MCF 10A (cell line): Measurements from ENCODE around the gene P2RX2. TPM values are rescaled to one million over a fixed set of nuclear protein-coding genes. Genes with fewer than 3 reads are reported as not detected.

Source experiments
- BruUV-seq: library from RNA; stranded (reverse); fragments of 400-500 nt; replicated peaks from 2 replicates; lab custom pipeline; 2021; lab: Mats Ljungman, UMichigan
- CTCF ChIA-PET: fragments of 300-600 bp; sonication (Branson Sonifier 250); formaldehyde crosslinking; extraction: SDS; loops from one replicate; lab custom pipeline; 2021; ENCODE audit warnings: antibody characterized with exemption, inconsistent platforms; lab: Yijun Ruan, JAX
- POLR2A ChIA-PET: fragments of 300-600, 350-650 bp; sonication (Branson Sonifier 250); formaldehyde crosslinking; extraction: SDS; loops from one replicate; lab custom pipeline; 2020; ENCODE audit warnings: antibody characterized with exemption, inconsistent platforms; lab: Yijun Ruan, JAX
- DNase-seq: peaks from one replicate; pipeline ENCODE4 v3.0.0-alpha.2; 2018; ENCODE audit not compliant: unreplicated experiment
- H3K27ac Mint-ChIP-seq: one replicate; pipeline ENCODE4 v1.8.0; 2022; ENCODE audit warnings: mild to moderate bottlenecking, low read depth, mixed read lengths; ENCODE audit not compliant: unreplicated experiment
- H3K27me3 Mint-ChIP-seq: one replicate; pipeline ENCODE4 v1.8.0; 2022; ENCODE audit warnings: mixed read lengths; ENCODE audit not compliant: insufficient read depth, unreplicated experiment
- H3K36me3 Mint-ChIP-seq: one replicate; pipeline ENCODE4 v1.8.0; 2022; ENCODE audit warnings: mild to moderate bottlenecking, moderate library complexity, mixed read lengths; ENCODE audit not compliant: insufficient read depth, unreplicated experiment
- H3K4me1 Mint-ChIP-seq: one replicate; pipeline ENCODE4 v1.8.0; 2022; ENCODE audit warnings: mixed read lengths; ENCODE audit not compliant: insufficient read depth, unreplicated experiment
- H3K4me3 Mint-ChIP-seq: one replicate; pipeline ENCODE4 v1.8.0; 2022; ENCODE audit warnings: mild to moderate bottlenecking, moderate library complexity, mixed read lengths; ENCODE audit not compliant: unreplicated experiment
- H3K9me3 Mint-ChIP-seq: one replicate; pipeline ENCODE4 v1.8.0; 2022; ENCODE audit warnings: mixed read lengths; ENCODE audit not compliant: unreplicated experiment
- CTCF ChIP-seq: fragments of 200-600 bp; IDR thresholded peaks from one replicate; pipeline ENCODE4 v1.8.0; 2022; ENCODE audit warnings: antibody characterized with exemption, mild to moderate bottlenecking; ENCODE audit not compliant: unreplicated experiment
- intact Hi-C: fragments of 100-400 bp; cut with micrococcal nuclease; formaldehyde crosslinking; loops from 2 replicates; pipeline ENCODE4 v1.14.1; 2022
- total RNA-seq: library from RNA; stranded (reverse); gene quantifications from 2 replicates; pipeline ENCODE4 v1.2.3, GENCODE V29; 2022

Gene P2RX2
- total RNA-seq, 1 experiment from 2014 or later = not detected

GRCh38 chr12:132631666-132632065, 13.1 kb downstream of the P2RX2 start:
- Mint-ChIP-seq H3K4me1 (no peaks in the 10 kb centered on the region), H3K27me3 (no peaks in the 10 kb centered on the region), H3K4me3 (no peak overlapping the region), H3K27ac (no peak overlapping the region), H3K36me3 (peaks cover 49% of the 10 kb centered on the region), H3K9me3 (no peaks in the 10 kb centered on the region)
- POLR2A ChIA-PET = interaction anchor here (1.1 kb wide), 1 partner anchor 10 kb away, joined by 4 read pairs; no protein-coding TSS in a partner anchor
- intact Hi-C loops = no loop called here
- BruUV-seq = no TSS peak
- no peak for DNase-seq
- no peak for TF ChIP-seq CTCF
- CTCF ChIA-PET = no interaction called here

GRCh38 chr12:132632521-132633228, 14.1 kb downstream of the P2RX2 start:
- no peaks in the 10 kb centered on the region for H3K9me3 Mint-ChIP-seq
- TF ChIP-seq CTCF = no peak
- DNase-seq = no peak
- no peaks in the 10 kb centered on the region for H3K4me1 Mint-ChIP-seq
- intact Hi-C loops = no loop called here
- CTCF ChIA-PET = interaction anchor here (0.5 to 0.7 kb wide), 4 partner anchors 12 to 479 kb away, joined by 3 to 4 read pairs (median 3); no protein-coding TSS in a partner anchor
- POLR2A ChIA-PET = interaction anchor here (1.1 kb wide), 1 partner anchor 11 kb away, joined by 4 read pairs; no protein-coding TSS in a partner anchor
- no TSS peak for BruUV-seq
- no peak overlapping the region for H3K4me3 Mint-ChIP-seq
- H3K27ac Mint-ChIP-seq = no peak overlapping the region
- H3K27me3 Mint-ChIP-seq = no peaks in the 10 kb centered on the region
- H3K36me3 Mint-ChIP-seq = peaks cover 49% of the 10 kb centered on the region

- ChIA-PET POLR2A (no interaction called here), CTCF (interaction anchor here (0.6 to 0.7 kb wide), 3 partner anchors 210 to 480 kb away, joined by 3 to 4 read pairs (median 3); no protein-coding TSS in a partner anchor)
- H3K27me3 Mint-ChIP-seq = no peaks in the 10 kb centered on the region
- no peak overlapping the region for H3K4me3 Mint-ChIP-seq
- H3K4me1 Mint-ChIP-seq = no peaks in the 10 kb centered on the region
- no peak for TF ChIP-seq CTCF
- no peak for DNase-seq
- H3K9me3 Mint-ChIP-seq = no peaks in the 10 kb centered on the region
- H3K36me3 Mint-ChIP-seq = peaks cover 49% of the 10 kb centered on the region
- no TSS peak for BruUV-seq
- intact Hi-C loops = no loop called here
- no peak overlapping the region for H3K27ac Mint-ChIP-seq
Observed at GRCh38 chr12:132633398-132633797, 14.8 kb downstream of the P2RX2 start.

- DNase-seq = no peak
- BruUV-seq = no TSS peak
- intact Hi-C loops = no loop called here
- no peaks in the 10 kb centered on the region for H3K27me3 Mint-ChIP-seq
- TF ChIP-seq CTCF = no peak
- H3K27ac Mint-ChIP-seq = no peak overlapping the region
- H3K9me3 Mint-ChIP-seq = no peaks in the 10 kb centered on the region
- POLR2A ChIA-PET = no interaction called here
- H3K4me3 Mint-ChIP-seq = no peak overlapping the region
- CTCF ChIA-PET = interaction anchor here (0.6 kb wide), 1 partner anchor 210 kb away, joined by 3 read pairs; no protein-coding TSS in a partner anchor
- no peaks in the 10 kb centered on the region for H3K4me1 Mint-ChIP-seq
- H3K36me3 Mint-ChIP-seq = peaks cover 44% of the 10 kb centered on the region
Observed at GRCh38 chr12:132633901-132634300, 15.3 kb downstream of the P2RX2 start.
